ENCODE results near the gene C4A.

The C4A gene

DNA sequence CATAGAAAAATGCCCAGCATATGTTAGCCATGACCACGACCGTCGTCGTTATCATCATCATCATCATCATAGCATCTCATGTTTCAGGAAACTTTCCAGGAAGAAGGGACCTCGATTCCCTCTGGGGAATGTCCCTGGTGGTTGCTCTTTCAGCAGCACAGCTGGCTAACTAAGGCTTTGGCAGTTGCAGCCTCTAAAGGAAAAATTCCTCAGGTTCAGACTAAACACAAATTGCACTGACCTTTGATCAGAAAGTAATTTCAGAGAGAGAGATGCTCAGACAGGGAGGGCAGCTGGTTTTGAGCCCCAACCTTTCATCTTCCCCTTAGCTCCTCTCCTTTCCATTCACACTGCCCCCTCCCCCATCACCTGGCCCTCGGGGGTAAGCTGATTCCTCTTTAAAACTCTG, 41.6 kb upstream of the C4A start:
- Histone ChIP-seq H3K79me2 (ENCODE audit: insufficient read depth, low read depth) (no peaks in the 10 kb centered on the region), H3K4me3 (IDR thresholded peaks at IDR 0.05; ENCODE audit: insufficient read depth, low read depth, low read length) (no peak overlapping the region), H4K20me1 (ENCODE audit: insufficient read depth) (no peaks in the 10 kb centered on the region), H3K4me1 (ENCODE audit: low read depth, poor library complexity, severe bottlenecking) (no peaks in the 10 kb centered on the region), H2AFZ (ENCODE audit: low read depth) (no peak overlapping the region), H3K27me3 (ENCODE audit: insufficient read depth, low read depth) (peaks cover 23% of the 10 kb centered on the region), H3K9ac (no peak overlapping the region), H3K36me3 (ENCODE audit: insufficient read depth) (no peaks in the 10 kb centered on the region), H3K27ac (no peak overlapping the region), H3K4me2 (no peak overlapping the region)
- TF ChIP-seq, protein P1, sequence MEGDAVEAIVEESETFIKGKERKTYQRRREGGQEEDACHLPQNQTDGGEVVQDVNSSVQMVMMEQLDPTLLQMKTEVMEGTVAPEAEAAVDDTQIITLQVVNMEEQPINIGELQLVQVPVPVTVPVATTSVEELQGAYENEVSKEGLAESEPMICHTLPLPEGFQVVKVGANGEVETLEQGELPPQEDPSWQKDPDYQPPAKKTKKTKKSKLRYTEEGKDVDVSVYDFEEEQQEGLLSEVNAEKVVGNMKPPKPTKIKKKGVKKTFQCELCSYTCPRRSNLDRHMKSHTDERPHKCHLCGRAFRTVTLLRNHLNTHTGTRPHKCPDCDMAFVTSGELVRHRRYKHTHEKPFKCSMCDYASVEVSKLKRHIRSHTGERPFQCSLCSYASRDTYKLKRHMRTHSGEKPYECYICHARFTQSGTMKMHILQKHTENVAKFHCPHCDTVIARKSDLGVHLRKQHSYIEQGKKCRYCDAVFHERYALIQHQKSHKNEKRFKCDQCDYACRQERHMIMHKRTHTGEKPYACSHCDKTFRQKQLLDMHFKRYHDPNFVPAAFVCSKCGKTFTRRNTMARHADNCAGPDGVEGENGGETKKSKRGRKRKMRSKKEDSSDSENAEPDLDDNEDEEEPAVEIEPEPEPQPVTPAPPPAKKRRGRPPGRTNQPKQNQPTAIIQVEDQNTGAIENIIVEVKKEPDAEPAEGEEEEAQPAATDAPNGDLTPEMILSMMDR (conservative IDR thresholded peaks at IDR 0.05; ENCODE audit: low read depth, low read length): no peak

DNA sequence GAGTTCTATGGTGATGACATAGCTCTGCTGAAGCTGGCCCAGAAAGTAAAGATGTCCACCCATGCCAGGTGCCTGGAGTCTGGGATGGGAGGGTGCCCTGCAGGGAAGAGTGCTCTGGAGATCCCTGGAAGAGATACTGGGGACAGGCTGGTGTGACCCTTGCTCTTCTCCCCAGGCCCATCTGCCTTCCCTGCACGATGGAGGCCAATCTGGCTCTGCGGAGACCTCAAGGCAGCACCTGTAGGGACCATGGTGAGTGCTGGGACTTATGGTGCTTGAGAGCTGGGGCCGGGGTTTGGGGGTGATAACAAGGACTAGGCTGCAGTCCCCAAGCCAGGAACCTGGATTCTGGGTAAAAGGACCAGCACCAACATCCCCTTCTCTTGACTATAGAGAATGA, 38.1 kb upstream of the C4A start:
- no peak overlapping the region for H3K9ac ChIP-seq
- no peaks in the 10 kb centered on the region for H3K79me2 ChIP-seq (ENCODE audit: insufficient read depth, low read depth)
- H4K20me1 ChIP-seq (ENCODE audit: insufficient read depth): no peaks in the 10 kb centered on the region
- no peak overlapping the region for H3K27ac ChIP-seq
- H3K4me2 ChIP-seq: no peak overlapping the region
- peaks cover 26% of the 10 kb centered on the region for H3K27me3 ChIP-seq (ENCODE audit: insufficient read depth, low read depth)
- no peak overlapping the region for H2AFZ ChIP-seq (ENCODE audit: low read depth)
- H3K4me1 ChIP-seq (ENCODE audit: low read depth, poor library complexity, severe bottlenecking): no peaks in the 10 kb centered on the region
- TF ChIP-seq, protein P1 (conservative IDR thresholded peaks at IDR 0.05; ENCODE audit: low read depth, low read length): no peak
- no peaks in the 10 kb centered on the region for H3K36me3 ChIP-seq (ENCODE audit: insufficient read depth)
- H3K4me3 ChIP-seq (IDR thresholded peaks at IDR 0.05; ENCODE audit: insufficient read depth, low read depth, low read length): no peak overlapping the region

DNA sequence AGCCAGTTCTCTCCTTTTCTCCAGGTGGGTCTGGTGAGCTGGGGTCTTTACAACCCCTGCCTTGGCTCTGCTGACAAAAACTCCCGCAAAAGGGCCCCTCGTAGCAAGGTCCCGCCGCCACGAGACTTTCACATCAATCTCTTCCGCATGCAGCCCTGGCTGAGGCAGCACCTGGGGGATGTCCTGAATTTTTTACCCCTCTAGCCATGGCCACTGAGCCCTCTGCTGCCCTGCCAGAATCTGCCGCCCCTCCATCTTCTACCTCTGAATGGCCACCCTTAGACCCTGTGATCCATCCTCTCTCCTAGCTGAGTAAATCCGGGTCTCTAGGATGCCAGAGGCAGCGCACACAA, 36.7 kb upstream of the C4A start:
- H4K20me1 ChIP-seq (ENCODE audit: insufficient read depth): no peaks in the 10 kb centered on the region
- H3K4me1 ChIP-seq (ENCODE audit: low read depth, poor library complexity, severe bottlenecking): no peaks in the 10 kb centered on the region
- no peak overlapping the region for H2AFZ ChIP-seq (ENCODE audit: low read depth)
- H3K9ac ChIP-seq: no peak overlapping the region
- no peaks in the 10 kb centered on the region for H3K79me2 ChIP-seq (ENCODE audit: insufficient read depth, low read depth)
- H3K36me3 ChIP-seq (ENCODE audit: insufficient read depth): no peaks in the 10 kb centered on the region
- no peak overlapping the region for H3K27ac ChIP-seq
- H3K27me3 ChIP-seq (ENCODE audit: insufficient read depth, low read depth): peaks cover 26% of the 10 kb centered on the region
- TF ChIP-seq, protein P1 (conservative IDR thresholded peaks at IDR 0.05; ENCODE audit: low read depth, low read length): no peak
- no peak overlapping the region for H3K4me2 ChIP-seq
- no peak overlapping the region for H3K4me3 ChIP-seq (IDR thresholded peaks at IDR 0.05; ENCODE audit: insufficient read depth, low read depth, low read length)

DNA sequence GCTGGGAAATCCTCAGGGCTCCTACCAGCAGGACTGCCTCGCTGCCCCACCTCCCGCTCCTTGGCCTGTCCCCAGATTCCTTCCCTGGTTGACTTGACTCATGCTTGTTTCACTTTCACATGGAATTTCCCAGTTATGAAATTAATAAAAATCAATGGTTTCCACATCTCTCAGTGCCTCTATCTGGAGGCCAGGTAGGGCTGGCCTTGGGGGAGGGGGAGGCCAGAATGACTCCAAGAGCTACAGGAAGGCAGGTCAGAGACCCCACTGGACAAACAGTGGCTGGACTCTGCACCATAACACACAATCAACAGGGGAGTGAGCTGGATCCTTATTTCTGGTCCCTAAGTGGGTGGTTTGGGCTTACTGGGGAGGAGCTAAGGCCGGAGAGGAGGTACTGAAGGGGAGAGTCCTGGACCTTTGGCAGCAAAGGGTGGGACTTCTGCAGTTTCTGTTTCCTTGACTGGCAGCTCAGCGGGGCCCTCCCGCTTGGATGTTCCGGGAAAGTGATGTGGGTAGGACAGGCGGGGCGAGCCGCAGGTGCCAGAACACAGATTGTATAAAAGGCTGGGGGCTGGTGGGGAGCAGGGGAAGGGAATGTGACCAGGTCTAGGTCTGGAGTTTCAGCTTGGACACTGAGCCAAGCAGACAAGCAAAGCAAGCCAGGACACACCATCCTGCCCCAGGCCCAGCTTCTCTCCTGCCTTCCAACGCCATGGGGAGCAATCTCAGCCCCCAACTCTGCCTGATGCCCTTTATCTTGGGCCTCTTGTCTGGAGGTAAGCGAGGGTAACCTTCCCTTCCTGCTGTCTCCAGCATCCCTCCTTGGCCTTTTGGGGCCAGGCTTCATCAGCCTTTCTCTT, 36.1 kb upstream of the C4A start, which contains the start of gene CFB:
CFB (plus strand) TSS at position 589 of the 863 bp plus-strand sequence; CDS start at position 716, 127 bp downstream.
- H2AFZ ChIP-seq (ENCODE audit: low read depth): no peak within 1 kb of the TSS
- no peak within 1 kb of the TSS for H3K27ac ChIP-seq
- no peaks in the 10 kb centered on the region for H3K36me3 ChIP-seq (ENCODE audit: insufficient read depth)
- H4K20me1 ChIP-seq (ENCODE audit: insufficient read depth): no peaks in the 10 kb centered on the region
- peaks cover 26% of the 10 kb centered on the region for H3K27me3 ChIP-seq (ENCODE audit: insufficient read depth, low read depth)
- no peak within 1 kb of the TSS for H3K4me2 ChIP-seq
- no peak within 1 kb of the TSS for H3K4me3 ChIP-seq (IDR thresholded peaks at IDR 0.05; ENCODE audit: insufficient read depth, low read depth, low read length)
- no peaks in the 10 kb centered on the region for H3K4me1 ChIP-seq (ENCODE audit: low read depth, poor library complexity, severe bottlenecking)
- no peaks in the 10 kb centered on the region for H3K79me2 ChIP-seq (ENCODE audit: insufficient read depth, low read depth)
- TF ChIP-seq, protein P1 (conservative IDR thresholded peaks at IDR 0.05; ENCODE audit: low read depth, low read length): no peak
- H3K9ac ChIP-seq: no peak within 1 kb of the TSS

Measured in KMS-11 (cell line).